Measurements from ENCODE around the gene PICK1. TPM values are rescaled to one million over a fixed set of nuclear protein-coding genes. Genes with fewer than 3 reads are reported as not detected.

PICK1 gene
- total and polyA plus RNA-seq, 2 of the 8 experiments (the other 6 are each of a cell fraction or from before 2014, with no cell fraction given) = 20.4 to 22.9 TPM

DNA sequence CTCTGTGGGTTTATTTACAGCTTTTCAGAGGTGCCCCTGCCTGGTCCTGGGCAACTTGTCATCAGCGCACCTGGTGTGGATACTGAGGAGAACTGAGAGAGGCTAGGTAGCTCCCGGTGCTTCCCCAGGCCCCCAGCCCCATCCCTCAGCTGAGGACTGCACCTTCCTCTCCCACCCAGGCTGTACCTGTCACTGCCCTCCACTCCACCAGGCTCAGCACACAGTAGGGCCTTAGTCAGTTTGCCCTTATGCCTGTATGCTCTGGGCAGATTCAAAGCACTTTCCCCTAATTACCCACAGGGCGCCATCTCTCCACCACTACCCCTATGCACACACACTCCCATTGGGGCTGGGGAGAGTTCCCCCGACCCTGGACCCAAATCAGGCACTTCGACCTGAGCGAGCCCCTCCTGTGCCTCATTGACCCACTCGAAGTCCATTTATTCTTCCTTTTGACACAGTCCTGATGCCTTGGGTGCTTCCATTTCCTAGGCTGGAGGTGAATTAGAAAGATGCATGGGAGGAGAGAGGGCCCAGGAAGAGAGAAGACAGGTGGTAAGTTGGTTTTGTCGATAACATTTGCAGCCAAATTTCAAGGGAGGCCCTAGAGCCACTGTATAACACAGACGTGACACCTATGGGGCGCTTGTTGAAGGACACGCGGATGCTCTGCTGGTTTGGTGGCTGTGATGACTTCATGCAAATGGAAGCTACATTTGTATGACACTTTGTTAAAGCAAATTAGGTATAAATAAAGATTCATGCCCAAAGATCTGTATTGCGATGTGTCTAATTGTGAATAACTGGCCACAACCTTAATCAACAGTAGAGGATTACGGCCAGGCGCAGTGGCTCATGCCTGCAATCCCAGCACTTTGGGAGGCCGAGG lies 13.8 kb upstream of the PICK1 start:
- DNase-seq (ENCODE audit: low read depth in 1 of 2, low spot score in 2 of 2) (no peak), FAIRE-seq (no peak)
- H3K4me1 ChIP-seq (replicated peaks in 1 of 4; ENCODE audit: control insufficient read depth in 3 of 4, insufficient read depth in 4 of 4, low read length in 3 of 4) = no peaks in the 10 kb centered on the region; a peak in 1 of 7 replicates
- H3K14ac ChIP-seq (ENCODE audit: insufficient read length) = no peak overlapping the region
- CTCF ChIA-PET (ENCODE audit: partially characterized antibody) = interaction anchor here (0.6 to 2.5 kb wide), 9 partner anchors 10 to 739 kb away, joined by 3 to 17 read pairs (median 3); no protein-coding TSS in a partner anchor
- WGBS, 2 experiments (ENCODE audit: extremely low coverage in 1 of 2, insufficient coverage in 1 of 2, insufficient read length in 1 of 2, insufficient replicate concordance in 2 of 2, low coverage in 1 of 2, low lambda C conversion rate in 2 of 2, missing lambda C conversion rate in 1 of 2) = 86% methylated on average over 16 of the region's 16 CpGs; no CpG with 5 or more reads in 1 of the 2 experiments
- H3K56ac ChIP-seq (replicated peaks; ENCODE audit: insufficient read length, low read depth, low read length) = no peak overlapping the region
- H3K79me2 ChIP-seq (ENCODE audit: control insufficient read depth in 1 of 2, insufficient read depth in 2 of 2, low read length in 2 of 2) = no peaks in the 10 kb centered on the region
- H2BK20ac ChIP-seq (ENCODE audit: low read length) = no peak overlapping the region
- no peaks in the 10 kb centered on the region for H3K36me3 ChIP-seq (ENCODE audit: control insufficient read depth in 2 of 4, insufficient read depth in 4 of 4, low read length in 3 of 4)
- no peak overlapping the region for H3K23ac ChIP-seq (ENCODE audit: insufficient read length)
- H3K79me1 ChIP-seq (ENCODE audit: low read depth, low read length) = no peaks in the 10 kb centered on the region
- no peak overlapping the region for H2BK5ac ChIP-seq (ENCODE audit: low read depth, low read length)
- H3K4me3 ChIP-seq (ENCODE audit: extremely low read depth in 1 of 4, insufficient read depth in 2 of 4, low read depth in 3 of 4, low read length in 4 of 4) = no peak overlapping the region
- no peak overlapping the region for H3K4ac ChIP-seq (replicated peaks; ENCODE audit: insufficient read length, low read depth, low read length)
- no peak overlapping the region for H2BK15ac ChIP-seq (ENCODE audit: low read length)
- H2AK5ac ChIP-seq (ENCODE audit: low read depth, low read length) = no peak overlapping the region
- H3K23me2 ChIP-seq (ENCODE audit: low read depth, low read length) = no peaks in the 10 kb centered on the region
- no peak overlapping the region for H3K27ac ChIP-seq (ENCODE audit: low read depth, low read length)
- no peak overlapping the region for H4K8ac ChIP-seq (ENCODE audit: extremely low read depth, insufficient read depth, low read length)
- no peaks in the 10 kb centered on the region for H3K9me3 ChIP-seq (ENCODE audit: insufficient read depth in 2 of 2, low read depth in 1 of 2, low read length in 1 of 2)
- no peaks in the 10 kb centered on the region for H3K27me3 ChIP-seq (replicated peaks in 1 of 4; ENCODE audit: control insufficient read depth in 3 of 4, extremely low read depth in 1 of 4, insufficient read depth in 3 of 4, low read length in 3 of 4)
- H2BK12ac ChIP-seq (ENCODE audit: low read depth, low read length) = no peak overlapping the region
- H3K9ac ChIP-seq (replicated peaks in 1 of 4; ENCODE audit: extremely low read depth in 1 of 4, low read depth in 3 of 4, low read length in 3 of 4) = no peak overlapping the region
- no peak for TF ChIP-seq CREB1 (IDR thresholded peaks at IDR 0.05)
- TF ChIP-seq, protein P1, sequence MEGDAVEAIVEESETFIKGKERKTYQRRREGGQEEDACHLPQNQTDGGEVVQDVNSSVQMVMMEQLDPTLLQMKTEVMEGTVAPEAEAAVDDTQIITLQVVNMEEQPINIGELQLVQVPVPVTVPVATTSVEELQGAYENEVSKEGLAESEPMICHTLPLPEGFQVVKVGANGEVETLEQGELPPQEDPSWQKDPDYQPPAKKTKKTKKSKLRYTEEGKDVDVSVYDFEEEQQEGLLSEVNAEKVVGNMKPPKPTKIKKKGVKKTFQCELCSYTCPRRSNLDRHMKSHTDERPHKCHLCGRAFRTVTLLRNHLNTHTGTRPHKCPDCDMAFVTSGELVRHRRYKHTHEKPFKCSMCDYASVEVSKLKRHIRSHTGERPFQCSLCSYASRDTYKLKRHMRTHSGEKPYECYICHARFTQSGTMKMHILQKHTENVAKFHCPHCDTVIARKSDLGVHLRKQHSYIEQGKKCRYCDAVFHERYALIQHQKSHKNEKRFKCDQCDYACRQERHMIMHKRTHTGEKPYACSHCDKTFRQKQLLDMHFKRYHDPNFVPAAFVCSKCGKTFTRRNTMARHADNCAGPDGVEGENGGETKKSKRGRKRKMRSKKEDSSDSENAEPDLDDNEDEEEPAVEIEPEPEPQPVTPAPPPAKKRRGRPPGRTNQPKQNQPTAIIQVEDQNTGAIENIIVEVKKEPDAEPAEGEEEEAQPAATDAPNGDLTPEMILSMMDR (IDR thresholded peaks at IDR 0.05; ENCODE audit: control extremely low read depth in 1 of 3, insufficient read depth in 1 of 3, low read depth in 1 of 3, low read length in 3 of 3) = peak in 1 of 3 experiments; percentile 4; a peak in 1 of 4 replicates
- no peak overlapping the region for H3K18ac ChIP-seq (ENCODE audit: extremely low read depth, low read length)
- no peak overlapping the region for H2AFZ ChIP-seq (ENCODE audit: low read length)
- no peak overlapping the region for H3K4me2 ChIP-seq (ENCODE audit: insufficient read depth in 1 of 2, low read depth in 2 of 2, low read length in 2 of 2)
- H4K5ac ChIP-seq (ENCODE audit: insufficient read length, low read depth, low read length) = no peak overlapping the region
- no peak overlapping the region for H2BK120ac ChIP-seq (replicated peaks; ENCODE audit: low read depth, low read length)
- no peak overlapping the region for H4K91ac ChIP-seq (replicated peaks; ENCODE audit: insufficient read length, low read length)
- H4K20me1 ChIP-seq (replicated peaks in 1 of 2; ENCODE audit: control insufficient read depth in 1 of 2, insufficient read depth in 2 of 2, low read length in 2 of 2) = no peaks in the 10 kb centered on the region
- POLR2A ChIA-PET (ENCODE audit: partially characterized antibody) = interaction anchor here (1.6 kb wide), 1 partner anchor 9 kb away, joined by 3 read pairs; no protein-coding TSS in a partner anchor
